GM19467 (cell line): ENCODE measurements around the gene CEACAM1.
A peak's percentile ranks its signal among the peaks of the same experiment; 100 is the strongest.
"Not testable (repeated sequence)": the region's sequence is repeated elsewhere in the genome, so short reads cannot be mapped to it uniquely, and the experiment has no call there.

Source experiments
- ATAC-seq: cut with Tn5 transposase; IDR thresholded peaks from one replicate; pipeline ENCODE4 v1.9.1; 2021; ENCODE audit warnings: mild to moderate bottlenecking, moderate library complexity; ENCODE audit not compliant: unreplicated experiment

CEACAM1 gene

GRCh38 chr19:42477933-42478332 lies 50.3 kb downstream of the CEACAM1 start:
- ATAC-seq, result no peak

DNA sequence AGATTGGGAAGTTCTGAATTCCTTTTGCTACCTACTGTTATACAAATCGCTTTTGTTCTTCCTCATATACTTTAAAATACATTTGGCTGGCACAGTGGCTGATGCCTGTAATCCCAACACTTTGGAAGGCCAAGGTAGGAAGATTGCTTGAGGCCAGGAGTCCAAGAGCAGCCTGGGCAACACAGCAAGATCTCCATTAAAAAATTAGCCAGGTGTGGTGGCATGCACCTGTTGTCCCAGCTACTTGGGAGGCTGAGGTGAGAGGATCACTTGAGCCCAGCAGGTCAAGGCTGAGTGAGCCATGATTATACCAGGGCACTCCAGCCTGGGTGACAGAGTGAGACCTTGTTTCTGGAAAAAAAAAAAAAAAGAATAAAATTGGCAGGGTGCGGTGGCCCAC lies 51.2 kb downstream of the CEACAM1 start:
- no peak for ATAC-seq

DNA sequence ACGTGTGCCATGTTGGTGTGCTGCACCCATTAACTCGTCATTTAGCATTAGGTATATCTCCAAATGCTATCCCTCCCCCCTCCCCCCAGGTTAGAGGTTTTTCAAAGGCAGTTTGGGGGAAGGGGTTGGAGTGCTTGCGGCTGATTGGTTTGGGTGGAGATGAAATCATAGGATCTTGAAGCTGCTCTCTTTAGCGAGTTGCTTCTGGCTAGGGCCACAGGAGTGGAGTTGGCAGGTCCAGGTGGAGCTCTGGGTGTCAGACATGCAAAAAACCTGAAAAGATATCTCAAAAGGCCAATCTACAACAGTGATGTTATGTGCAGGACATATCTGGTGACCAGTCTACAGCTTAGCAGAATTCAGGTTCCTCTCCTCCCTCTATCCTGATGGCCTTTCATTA lies 52.9 kb downstream of the CEACAM1 start:
- no peak for ATAC-seq

- no peak for ATAC-seq
Observed at GRCh38 chr19:42474743-42475142, 53.5 kb downstream of the CEACAM1 start.

GRCh38 chr19:42473686-42474085 lies 54.6 kb downstream of the CEACAM1 start:
- ATAC-seq, result no peak

- no peak for ATAC-seq
Observed at GRCh38 chr19:42472402-42473147, 55.7 kb downstream of the CEACAM1 start.

GRCh38 chr19:42471554-42472249 lies 56.6 kb downstream of the CEACAM1 start:
- ATAC-seq, result no peak

DNA sequence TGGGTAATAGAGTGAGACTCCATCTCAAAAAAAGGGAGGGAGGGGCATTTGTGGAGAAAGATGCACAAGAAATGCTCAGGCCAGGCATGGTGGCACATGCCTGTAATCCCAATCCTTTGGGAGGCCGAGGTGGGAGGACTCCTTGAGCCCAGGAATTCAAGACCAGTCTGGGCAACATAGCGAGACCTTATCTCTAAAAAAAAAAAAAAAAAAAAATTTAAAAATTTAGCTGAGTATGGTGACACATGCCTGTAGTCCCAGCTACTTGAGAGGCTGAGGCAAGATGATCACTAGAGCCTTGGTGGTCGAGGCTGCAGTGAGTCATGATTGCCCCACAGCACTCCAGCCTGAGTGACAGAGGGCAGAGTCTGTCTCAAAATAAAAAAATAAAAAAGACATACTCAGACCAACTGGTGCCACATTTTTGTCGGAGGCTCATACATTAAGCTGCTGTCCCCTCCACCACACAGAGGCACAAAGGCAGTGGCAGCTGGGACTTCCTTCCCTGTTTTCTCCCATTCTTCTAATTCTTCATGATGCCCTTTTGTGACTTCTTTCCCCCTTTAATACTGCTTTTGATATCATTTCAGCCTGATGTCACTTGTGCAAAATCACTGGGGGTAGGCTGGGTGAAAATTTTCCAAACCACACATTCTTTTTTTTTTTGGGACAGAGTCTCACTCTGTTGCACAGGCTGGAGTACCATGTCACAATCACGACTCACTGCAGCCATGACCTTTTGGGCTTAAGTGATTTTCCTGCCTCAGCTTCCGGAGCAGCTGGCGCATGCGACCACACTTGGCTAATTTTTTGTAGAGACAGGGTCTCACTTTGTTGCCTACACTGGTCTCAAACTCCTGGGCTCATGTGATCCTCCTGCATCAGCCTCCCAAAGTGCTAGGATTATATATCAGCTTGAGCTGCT lies 58.7 kb downstream of the CEACAM1 start:
- no peak for ATAC-seq

DNA sequence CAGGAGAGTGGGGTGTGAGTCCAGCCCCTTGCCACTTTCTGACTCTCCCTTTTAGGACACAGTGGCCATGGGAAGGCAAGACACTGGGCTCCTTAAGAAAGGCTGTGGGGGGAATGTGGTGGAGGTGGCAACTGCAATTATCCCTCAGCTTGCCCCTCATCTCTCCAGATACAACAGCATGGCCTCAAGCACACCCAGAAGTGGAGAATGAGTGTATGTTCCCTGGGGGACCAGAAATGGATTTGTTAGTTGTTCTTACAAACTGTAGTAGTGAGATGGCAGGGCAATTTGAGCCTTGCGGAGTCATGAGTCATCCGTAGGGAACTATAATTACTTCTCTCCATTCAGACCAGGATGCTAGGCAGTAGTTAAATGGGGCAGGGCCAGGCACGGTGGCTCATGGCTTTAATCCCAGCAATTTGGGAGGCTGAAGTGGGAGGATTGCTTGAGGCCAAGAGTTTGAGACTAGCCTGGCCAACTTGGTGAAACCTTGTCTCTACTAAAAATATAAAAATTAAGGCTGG lies 59.9 kb downstream of the CEACAM1 start:
- no peak for ATAC-seq

- no peak for ATAC-seq
Observed at GRCh38 chr19:42467183-42467760, 61.0 kb downstream of the CEACAM1 start.

GRCh38 chr19:42466521-42467182 lies 61.6 kb downstream of the CEACAM1 start:
- no peak for ATAC-seq

- ATAC-seq, result peak; percentile 55
Observed at GRCh38 chr19:42465827-42466280, 62.4 kb downstream of the CEACAM1 start.

GRCh38 chr19:42461700-42462324 lies 66.5 kb downstream of the CEACAM1 start:
- no peak for ATAC-seq

DNA sequence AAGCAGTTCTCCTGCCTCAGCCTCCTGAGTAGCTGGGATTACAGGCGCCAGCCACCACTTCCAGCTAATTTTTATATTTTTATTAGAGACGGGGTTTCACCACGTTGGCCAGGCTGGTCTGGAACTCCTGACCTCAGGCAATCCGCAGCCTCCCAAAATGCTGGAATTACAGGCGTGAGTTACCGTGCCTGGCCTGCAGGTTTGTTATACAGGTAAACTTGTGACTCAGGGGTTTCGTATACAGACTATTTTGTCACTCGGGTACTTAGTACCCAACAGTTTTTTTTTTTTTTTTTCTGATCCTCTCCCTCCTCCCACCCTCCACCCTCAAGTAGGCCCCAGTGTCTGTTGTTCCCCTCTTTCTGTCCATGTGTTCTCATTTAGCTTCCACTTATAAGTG lies 67.0 kb downstream of the CEACAM1 start:
- not testable (repeated sequence) for ATAC-seq

- ATAC-seq, result no peak
Observed at GRCh38 chr19:42459926-42460325, 68.4 kb downstream of the CEACAM1 start.
